ENCODE data around the gene DIS3L. TPM values are rescaled to one million over a fixed set of nuclear protein-coding genes. Genes with fewer than 3 reads are reported as not detected.

Gene DIS3L
- total and polyA plus RNA-seq, 2 donors (not counting 3 experiments of a cell fraction or from before 2014, with no cell fraction given), result 7.8 to 27.9 TPM

- Histone ChIP-seq H3K9me1 (replicated peaks; ENCODE audit: control insufficient read depth, extremely low read depth, insufficient read depth, low read length) (no peaks in the 10 kb centered on the region), H3K79me2 (ENCODE audit: control insufficient read depth, insufficient read depth, low read length) (peaks cover under 1% of the 10 kb centered on the region), H3K27ac (ENCODE audit: insufficient read depth, low read depth, low read length) (no peak overlapping the region), H3K4me2 (ENCODE audit: insufficient read depth, low read length) (no peak overlapping the region), H3K36me3 (ENCODE audit: control insufficient read depth in 2 of 2, extremely low read depth in 1 of 2, insufficient read depth in 2 of 2, low read length in 2 of 2) (no peaks in the 10 kb centered on the region), H3K27me3 (ENCODE audit: control insufficient read depth in 2 of 2, insufficient read depth in 2 of 2, low read length in 2 of 2) (no peaks in the 10 kb centered on the region), H3K9ac (replicated peaks; ENCODE audit: extremely low read depth, insufficient read depth, low read length) (no peak overlapping the region), H4K20me1 (replicated peaks; ENCODE audit: control insufficient read depth, extremely low read depth, insufficient read depth, low read length) (no peaks in the 10 kb centered on the region), H3K4me1 (ENCODE audit: control insufficient read depth, extremely low read depth, insufficient read depth, low read length) (peaks cover 20% of the 10 kb centered on the region), H3K4me3 (replicated peaks in 1 of 3; ENCODE audit: insufficient read depth in 1 of 3, low read depth in 1 of 3, low read length in 3 of 3) (no peak overlapping the region), H2AFZ (ENCODE audit: low read depth, low read length) (no peak overlapping the region), H3K9me3 (replicated peaks; ENCODE audit: control insufficient read depth, insufficient read depth, low read length) (no peaks in the 10 kb centered on the region)
- BruUV-seq (replicated peaks), result no TSS peak
- ChIA-PET POLR2A (no interaction called here), CTCF (no interaction called here)
- intact Hi-C loops (cut with micrococcal nuclease), result no loop called here
- no peak for TF ChIP-seq MYC (IDR thresholded peaks at IDR 0.05; ENCODE audit: low read depth, low read length)
- no peak for TF ChIP-seq POLR2AphosphoS5 (IDR thresholded peaks at IDR 0.05; ENCODE audit: insufficient read depth, low read depth, low read length)
- no peak for TF ChIP-seq EZH2 (IDR thresholded peaks at IDR 0.05; ENCODE audit: borderline replicate concordance, low read depth, low read length, severe bottlenecking)
- TF ChIP-seq, protein P1, sequence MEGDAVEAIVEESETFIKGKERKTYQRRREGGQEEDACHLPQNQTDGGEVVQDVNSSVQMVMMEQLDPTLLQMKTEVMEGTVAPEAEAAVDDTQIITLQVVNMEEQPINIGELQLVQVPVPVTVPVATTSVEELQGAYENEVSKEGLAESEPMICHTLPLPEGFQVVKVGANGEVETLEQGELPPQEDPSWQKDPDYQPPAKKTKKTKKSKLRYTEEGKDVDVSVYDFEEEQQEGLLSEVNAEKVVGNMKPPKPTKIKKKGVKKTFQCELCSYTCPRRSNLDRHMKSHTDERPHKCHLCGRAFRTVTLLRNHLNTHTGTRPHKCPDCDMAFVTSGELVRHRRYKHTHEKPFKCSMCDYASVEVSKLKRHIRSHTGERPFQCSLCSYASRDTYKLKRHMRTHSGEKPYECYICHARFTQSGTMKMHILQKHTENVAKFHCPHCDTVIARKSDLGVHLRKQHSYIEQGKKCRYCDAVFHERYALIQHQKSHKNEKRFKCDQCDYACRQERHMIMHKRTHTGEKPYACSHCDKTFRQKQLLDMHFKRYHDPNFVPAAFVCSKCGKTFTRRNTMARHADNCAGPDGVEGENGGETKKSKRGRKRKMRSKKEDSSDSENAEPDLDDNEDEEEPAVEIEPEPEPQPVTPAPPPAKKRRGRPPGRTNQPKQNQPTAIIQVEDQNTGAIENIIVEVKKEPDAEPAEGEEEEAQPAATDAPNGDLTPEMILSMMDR (IDR thresholded peaks at IDR 0.05; ENCODE audit: extremely low read depth in 1 of 2, insufficient read depth in 1 of 2, low read depth in 1 of 2, low read length in 2 of 2), result no peak
- TF ChIP-seq POLR2A (IDR thresholded peaks at IDR 0.05; ENCODE audit: low read depth, low read length), result no peak
- no peak for TF ChIP-seq JUN (IDR thresholded peaks at IDR 0.05; ENCODE audit: borderline replicate concordance, insufficient read depth, insufficient read length, low read depth)
- no peak for TF ChIP-seq FOS (IDR thresholded peaks at IDR 0.05; ENCODE audit: borderline replicate concordance, insufficient read depth, low read length)
- TF ChIP-seq MAX (IDR thresholded peaks at IDR 0.05; ENCODE audit: insufficient read depth, insufficient read length), result no peak
- no peak for TF ChIP-seq GATA2 (IDR thresholded peaks at IDR 0.05; ENCODE audit: insufficient read depth, insufficient read length, low read depth, low read length)
- FAIRE-seq (no peak), DNase-seq (ENCODE audit: low read depth, low spot score) (no peak)
- dilution Hi-C loops (cut with MboI; ENCODE audit: extremely low pct_ligation_motif_present, low sequenced_read_pairs), result no loop called here
Observed at GRCh38 chr15:66290007-66290406, 3.4 kb upstream of the DIS3L start.
